A673 (cell line): Measurements from ENCODE around the gene TNFRSF12A. TPM values are rescaled to one million over a fixed set of nuclear protein-coding genes. Genes with fewer than 3 reads are reported as not detected.

Source experiments
- BruUV-seq: library from RNA; stranded (reverse); fragments of 400-500 nt; replicated peaks from 2 replicates; lab custom pipeline; 2021; lab: Mats Ljungman, UMichigan
- CTCF ChIA-PET: fragments of 300-600 bp; sonication (Branson Sonifier 250); formaldehyde crosslinking; loops from one replicate; lab custom pipeline; 2022; ENCODE audit warnings: antibody characterized with exemption; lab: Charles Lee
- POLR2A ChIA-PET: fragments of 300-600 bp; sonication (Branson Sonifier 250); formaldehyde crosslinking; loops from one replicate; lab custom pipeline; 2022; ENCODE audit warnings: antibody characterized with exemption; ENCODE audit not compliant: low non-redundant PET; lab: Charles Lee
- DNase-seq: peaks from one replicate; pipeline ENCODE4 v3.0.0-alpha.2; 2015; ENCODE audit warnings: low spot score
- H3K27ac ChIP-seq: fragments of 200-600 bp; sonication (generic); 2 replicates; pipeline ENCODE4 v1.5.1; 2016; ENCODE audit warnings: mixed run types, low read depth, mild to moderate bottlenecking, mixed read lengths, antibody characterized with exemption, low read length; ENCODE audit not compliant: poor library complexity, severe bottlenecking
- H3K27me3 ChIP-seq: fragments of 200-600 bp; sonication (generic); replicated peaks from 2 replicates; pipeline ENCODE4 v1.6.1; 2017; ENCODE audit warnings: mixed run types, low read depth, mild to moderate bottlenecking, mixed read lengths, antibody characterized with exemption, low read length; ENCODE audit not compliant: insufficient read depth, poor library complexity
- H3K36me3 ChIP-seq: fragments of 200-600 bp; sonication (generic); 2 replicates; pipeline ENCODE4 v1.6.1; 2016; ENCODE audit warnings: mixed run types, mild to moderate bottlenecking, mixed read lengths, antibody characterized with exemption, low read length; ENCODE audit not compliant: insufficient read depth, poor library complexity, severe bottlenecking
- H3K4me1 ChIP-seq: fragments of 200-600 bp; sonication (generic); 2 replicates; pipeline ENCODE4 v1.6.1; 2017; ENCODE audit warnings: mixed run types, mild to moderate bottlenecking, mixed read lengths, antibody characterized with exemption, low read length; ENCODE audit not compliant: insufficient read depth, poor library complexity, severe bottlenecking
- H3K4me3 ChIP-seq: fragments of 200-600 bp; sonication (generic); 2 replicates; pipeline ENCODE4 v1.5.1; 2016; ENCODE audit warnings: low read depth, mixed run types, mild to moderate bottlenecking, mixed read lengths, low read length; ENCODE audit not compliant: poor library complexity, severe bottlenecking
- H3K9me3 ChIP-seq: fragments of 200-600 bp; sonication (generic); 2 replicates; pipeline ENCODE4 v1.6.1; 2016; ENCODE audit warnings: mixed run types, low read depth, mild to moderate bottlenecking, mixed read lengths, antibody characterized with exemption, low read length; ENCODE audit not compliant: poor library complexity, severe bottlenecking
- EZH2 ChIP-seq: fragments of 200-600 bp; sonication (generic); IDR thresholded peaks from 2 replicates; pipeline ENCODE4 v1.6.1; 2017; ENCODE audit warnings: borderline replicate concordance, low read depth, mild to moderate bottlenecking, mixed read lengths, antibody characterized with exemption, low read length; ENCODE audit not compliant: poor library complexity, severe bottlenecking
- intact Hi-C: fragments of 100-400 bp; cut with micrococcal nuclease; formaldehyde crosslinking; loops from one replicate; pipeline ENCODE4 v1.10.0; 2022; ENCODE audit not compliant: unreplicated experiment
- total RNA-seq: library from RNA; stranded (reverse); gene quantifications from 2 replicates; pipeline ENCODE4 v1.2.3, GENCODE V29; 2021
- TF ChIP-seq, protein P1 (sequence below): fragments of 300-800, 200-600 bp; sonication (generic); conservative IDR thresholded peaks from 2 replicates; pipeline ENCODE4 v1.5.1; 2017; ENCODE audit warnings: low read depth, mild to moderate bottlenecking, antibody characterized with exemption, low read length, moderate library complexity, mixed read lengths

The TNFRSF12A gene
- total RNA-seq, 1 experiment from 2014 or later: 39.5 TPM

- Histone ChIP-seq H3K9me3 (no peaks in the 10 kb centered on the region), H3K36me3 (no peaks in the 10 kb centered on the region), H3K4me3 (no peak overlapping the region), H3K27me3 (no peaks in the 10 kb centered on the region), H3K27ac (no peak overlapping the region), H3K4me1 (peaks cover 2% of the 10 kb centered on the region)
- intact Hi-C loops: no loop called here
- ChIA-PET POLR2A (no interaction called here), CTCF (no interaction called here)
- BruUV-seq: no TSS peak
- DNase-seq: no peak
- TF ChIP-seq, protein P1, sequence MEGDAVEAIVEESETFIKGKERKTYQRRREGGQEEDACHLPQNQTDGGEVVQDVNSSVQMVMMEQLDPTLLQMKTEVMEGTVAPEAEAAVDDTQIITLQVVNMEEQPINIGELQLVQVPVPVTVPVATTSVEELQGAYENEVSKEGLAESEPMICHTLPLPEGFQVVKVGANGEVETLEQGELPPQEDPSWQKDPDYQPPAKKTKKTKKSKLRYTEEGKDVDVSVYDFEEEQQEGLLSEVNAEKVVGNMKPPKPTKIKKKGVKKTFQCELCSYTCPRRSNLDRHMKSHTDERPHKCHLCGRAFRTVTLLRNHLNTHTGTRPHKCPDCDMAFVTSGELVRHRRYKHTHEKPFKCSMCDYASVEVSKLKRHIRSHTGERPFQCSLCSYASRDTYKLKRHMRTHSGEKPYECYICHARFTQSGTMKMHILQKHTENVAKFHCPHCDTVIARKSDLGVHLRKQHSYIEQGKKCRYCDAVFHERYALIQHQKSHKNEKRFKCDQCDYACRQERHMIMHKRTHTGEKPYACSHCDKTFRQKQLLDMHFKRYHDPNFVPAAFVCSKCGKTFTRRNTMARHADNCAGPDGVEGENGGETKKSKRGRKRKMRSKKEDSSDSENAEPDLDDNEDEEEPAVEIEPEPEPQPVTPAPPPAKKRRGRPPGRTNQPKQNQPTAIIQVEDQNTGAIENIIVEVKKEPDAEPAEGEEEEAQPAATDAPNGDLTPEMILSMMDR: no peak
- TF ChIP-seq EZH2: no peak
Measured at GRCh38 chr16:2985893-2986355, 34.2 kb upstream of the TNFRSF12A start.

DNA sequence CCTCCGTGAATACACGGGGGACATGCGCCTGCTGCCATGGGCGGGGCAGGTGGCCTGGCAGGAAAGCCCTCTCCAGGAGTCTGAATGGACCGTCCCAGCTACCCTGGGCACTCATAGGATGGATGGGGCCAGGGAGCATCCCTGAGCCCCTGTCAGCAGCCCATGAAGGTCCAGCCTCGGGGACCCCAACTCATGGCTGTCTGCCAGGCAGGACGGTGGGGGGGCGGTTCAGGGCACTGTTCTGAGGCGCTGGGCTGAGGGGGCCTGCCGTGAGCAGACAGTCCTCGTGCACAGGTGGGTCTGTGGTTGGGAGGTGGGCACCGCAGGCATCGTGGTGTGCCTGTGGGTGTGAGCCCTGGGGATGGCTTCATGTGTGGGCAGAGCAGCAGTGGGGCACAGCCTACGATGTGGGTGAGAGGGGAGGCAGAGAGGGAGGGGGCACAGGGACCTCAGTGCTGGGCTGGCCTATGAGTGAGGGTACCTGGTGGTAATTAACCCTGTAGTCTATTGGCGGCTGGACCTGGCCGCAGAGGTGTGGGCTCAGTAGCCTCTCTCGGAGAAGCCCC, 33.5 kb upstream of the TNFRSF12A start:
- TF ChIP-seq EZH2: no peak
- TF ChIP-seq, protein P1: no peak
- no TSS peak for BruUV-seq
- H3K9me3 ChIP-seq: no peaks in the 10 kb centered on the region
- no peaks in the 10 kb centered on the region for H3K4me1 ChIP-seq
- H3K27me3 ChIP-seq: no peaks in the 10 kb centered on the region
- no peak overlapping the region for H3K4me3 ChIP-seq
- intact Hi-C loops: no loop called here
- ChIA-PET POLR2A (no interaction called here), CTCF (no interaction called here)
- H3K36me3 ChIP-seq: no peaks in the 10 kb centered on the region
- no peak for DNase-seq
- no peak overlapping the region for H3K27ac ChIP-seq

GRCh38 chr16:2987286-2987685, 32.9 kb upstream of the TNFRSF12A start:
- Histone ChIP-seq H3K27ac (no peak overlapping the region), H3K9me3 (no peaks in the 10 kb centered on the region), H3K4me1 (no peaks in the 10 kb centered on the region), H3K36me3 (no peaks in the 10 kb centered on the region), H3K4me3 (no peak overlapping the region), H3K27me3 (no peaks in the 10 kb centered on the region)
- POLR2A ChIA-PET: no interaction called here
- no peak for DNase-seq
- intact Hi-C loops: no loop called here
- no TSS peak for BruUV-seq
- TF ChIP-seq, protein P1: no peak
- CTCF ChIA-PET: no interaction called here
